A673 (cell line): ENCODE measurements around the gene SHQ1. TPM values are rescaled to one million over a fixed set of nuclear protein-coding genes. Genes with fewer than 3 reads are reported as not detected.

Source experiments
- BruUV-seq: library from RNA; stranded (reverse); fragments of 400-500 nt; replicated peaks from 2 replicates; lab custom pipeline; 2021; lab: Mats Ljungman, UMichigan
- CTCF ChIA-PET: fragments of 300-600 bp; sonication (Branson Sonifier 250); formaldehyde crosslinking; loops from one replicate; lab custom pipeline; 2022; ENCODE audit warnings: antibody characterized with exemption; lab: Charles Lee
- POLR2A ChIA-PET: fragments of 300-600 bp; sonication (Branson Sonifier 250); formaldehyde crosslinking; loops from one replicate; lab custom pipeline; 2022; ENCODE audit warnings: antibody characterized with exemption; ENCODE audit not compliant: low non-redundant PET; lab: Charles Lee
- DNase-seq: peaks from one replicate; pipeline ENCODE4 v3.0.0-alpha.2; 2015; ENCODE audit warnings: low spot score
- H3K27ac ChIP-seq: fragments of 200-600 bp; sonication (generic); 2 replicates; pipeline ENCODE4 v1.5.1; 2016; ENCODE audit warnings: mixed run types, low read depth, mild to moderate bottlenecking, mixed read lengths, antibody characterized with exemption, low read length; ENCODE audit not compliant: poor library complexity, severe bottlenecking
- H3K27me3 ChIP-seq: fragments of 200-600 bp; sonication (generic); replicated peaks from 2 replicates; pipeline ENCODE4 v1.6.1; 2017; ENCODE audit warnings: mixed run types, low read depth, mild to moderate bottlenecking, mixed read lengths, antibody characterized with exemption, low read length; ENCODE audit not compliant: insufficient read depth, poor library complexity
- H3K36me3 ChIP-seq: fragments of 200-600 bp; sonication (generic); 2 replicates; pipeline ENCODE4 v1.6.1; 2016; ENCODE audit warnings: mixed run types, mild to moderate bottlenecking, mixed read lengths, antibody characterized with exemption, low read length; ENCODE audit not compliant: insufficient read depth, poor library complexity, severe bottlenecking
- H3K4me1 ChIP-seq: fragments of 200-600 bp; sonication (generic); 2 replicates; pipeline ENCODE4 v1.6.1; 2017; ENCODE audit warnings: mixed run types, mild to moderate bottlenecking, mixed read lengths, antibody characterized with exemption, low read length; ENCODE audit not compliant: insufficient read depth, poor library complexity, severe bottlenecking
- H3K4me3 ChIP-seq: fragments of 200-600 bp; sonication (generic); 2 replicates; pipeline ENCODE4 v1.5.1; 2016; ENCODE audit warnings: low read depth, mixed run types, mild to moderate bottlenecking, mixed read lengths, low read length; ENCODE audit not compliant: poor library complexity, severe bottlenecking
- H3K9me3 ChIP-seq: fragments of 200-600 bp; sonication (generic); 2 replicates; pipeline ENCODE4 v1.6.1; 2016; ENCODE audit warnings: mixed run types, low read depth, mild to moderate bottlenecking, mixed read lengths, antibody characterized with exemption, low read length; ENCODE audit not compliant: poor library complexity, severe bottlenecking
- EZH2 ChIP-seq: fragments of 200-600 bp; sonication (generic); IDR thresholded peaks from 2 replicates; pipeline ENCODE4 v1.6.1; 2017; ENCODE audit warnings: borderline replicate concordance, low read depth, mild to moderate bottlenecking, mixed read lengths, antibody characterized with exemption, low read length; ENCODE audit not compliant: poor library complexity, severe bottlenecking
- intact Hi-C: fragments of 100-400 bp; cut with micrococcal nuclease; formaldehyde crosslinking; loops from one replicate; pipeline ENCODE4 v1.10.0; 2022; ENCODE audit not compliant: unreplicated experiment
- total RNA-seq: library from RNA; stranded (reverse); gene quantifications from 2 replicates; pipeline ENCODE4 v1.2.3, GENCODE V29; 2021
- TF ChIP-seq, protein P1 (sequence below): fragments of 300-800, 200-600 bp; sonication (generic); conservative IDR thresholded peaks from 2 replicates; pipeline ENCODE4 v1.5.1; 2017; ENCODE audit warnings: low read depth, mild to moderate bottlenecking, antibody characterized with exemption, low read length, moderate library complexity, mixed read lengths

The SHQ1 gene
- total RNA-seq, 1 experiment from 2014 or later, result 24.3 TPM

- Histone ChIP-seq H3K27me3 (no peaks in the 10 kb centered on the region), H3K4me3 (no peak overlapping the region), H3K36me3 (no peaks in the 10 kb centered on the region), H3K4me1 (peaks cover 4% of the 10 kb centered on the region), H3K9me3 (no peaks in the 10 kb centered on the region), H3K27ac (no peak overlapping the region)
- POLR2A ChIA-PET, result no interaction called here
- BruUV-seq, result no TSS peak
- intact Hi-C loops, result no loop called here
- no peak for DNase-seq
- TF ChIP-seq EZH2, result no peak
- CTCF ChIA-PET, result no interaction called here
Measured at GRCh38 chr3:72800869-72801268, 47.4 kb downstream of the SHQ1 start.

DNA sequence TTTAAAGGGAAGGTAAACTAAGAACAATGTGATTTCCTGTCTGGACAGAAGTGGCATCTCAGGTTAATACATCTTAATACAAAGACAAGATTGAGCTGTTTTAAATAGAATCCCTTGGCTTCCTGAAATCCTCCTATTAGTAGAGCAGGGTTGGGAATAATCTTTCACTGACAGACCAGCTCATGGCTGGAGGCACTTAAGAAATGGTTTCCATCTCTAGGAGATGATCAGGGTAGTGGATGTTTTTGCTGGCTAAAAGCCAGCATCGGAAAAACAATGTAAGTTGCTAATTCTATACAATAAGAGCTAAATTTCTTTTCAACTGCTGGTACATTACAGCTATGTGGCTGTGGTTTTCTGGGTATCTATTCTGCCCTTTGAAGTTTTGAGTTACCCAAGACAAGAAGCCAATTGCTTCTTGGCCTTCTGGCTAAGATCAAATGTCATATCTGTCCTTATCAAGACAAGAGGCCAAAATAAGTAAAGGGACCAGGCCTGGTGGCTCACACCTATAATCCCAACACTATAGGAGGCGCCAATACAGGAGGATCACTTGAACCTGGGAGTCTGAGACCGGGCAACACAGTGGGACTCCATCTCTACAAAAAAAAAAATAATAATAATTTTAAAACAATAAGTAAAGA, 49.6 kb downstream of the SHQ1 start:
- TF ChIP-seq, protein P1, sequence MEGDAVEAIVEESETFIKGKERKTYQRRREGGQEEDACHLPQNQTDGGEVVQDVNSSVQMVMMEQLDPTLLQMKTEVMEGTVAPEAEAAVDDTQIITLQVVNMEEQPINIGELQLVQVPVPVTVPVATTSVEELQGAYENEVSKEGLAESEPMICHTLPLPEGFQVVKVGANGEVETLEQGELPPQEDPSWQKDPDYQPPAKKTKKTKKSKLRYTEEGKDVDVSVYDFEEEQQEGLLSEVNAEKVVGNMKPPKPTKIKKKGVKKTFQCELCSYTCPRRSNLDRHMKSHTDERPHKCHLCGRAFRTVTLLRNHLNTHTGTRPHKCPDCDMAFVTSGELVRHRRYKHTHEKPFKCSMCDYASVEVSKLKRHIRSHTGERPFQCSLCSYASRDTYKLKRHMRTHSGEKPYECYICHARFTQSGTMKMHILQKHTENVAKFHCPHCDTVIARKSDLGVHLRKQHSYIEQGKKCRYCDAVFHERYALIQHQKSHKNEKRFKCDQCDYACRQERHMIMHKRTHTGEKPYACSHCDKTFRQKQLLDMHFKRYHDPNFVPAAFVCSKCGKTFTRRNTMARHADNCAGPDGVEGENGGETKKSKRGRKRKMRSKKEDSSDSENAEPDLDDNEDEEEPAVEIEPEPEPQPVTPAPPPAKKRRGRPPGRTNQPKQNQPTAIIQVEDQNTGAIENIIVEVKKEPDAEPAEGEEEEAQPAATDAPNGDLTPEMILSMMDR, result no peak
- TF ChIP-seq EZH2, result no peak
- H3K4me3 ChIP-seq, result no peak overlapping the region
- H3K36me3 ChIP-seq, result no peaks in the 10 kb centered on the region
- H3K27me3 ChIP-seq, result no peaks in the 10 kb centered on the region
- ChIA-PET POLR2A (no interaction called here), CTCF (no interaction called here)
- no peaks in the 10 kb centered on the region for H3K9me3 ChIP-seq
- H3K4me1 ChIP-seq, result peaks cover 4% of the 10 kb centered on the region
- BruUV-seq, result no TSS peak
- DNase-seq, result no peak
- intact Hi-C loops, result no loop called here
- H3K27ac ChIP-seq, result no peak overlapping the region

GRCh38 chr3:72797773-72798543, 50.3 kb downstream of the SHQ1 start:
- Histone ChIP-seq H3K4me1 (peaks cover 4% of the 10 kb centered on the region), H3K27ac (no peak overlapping the region), H3K9me3 (no peaks in the 10 kb centered on the region), H3K27me3 (no peaks in the 10 kb centered on the region), H3K36me3 (no peaks in the 10 kb centered on the region), H3K4me3 (no peak overlapping the region)
- DNase-seq, result peak; percentile 68
- TF ChIP-seq, protein P1, result no peak
- no peak for TF ChIP-seq EZH2
- ChIA-PET POLR2A (no interaction called here), CTCF (no interaction called here)
- no TSS peak for BruUV-seq
- intact Hi-C loops, result no loop called here
